Neural cell (in vitro differentiated cells): ENCODE measurements around the gene CPNE4.

ENCODE experiments used
- REST ChIP-seq: IDR thresholded peaks from 2 replicates; pipeline ENCODE4 v1.6.1; 2012; ENCODE audit warnings: borderline replicate concordance
- TAF1 ChIP-seq: IDR thresholded peaks from 2 replicates; pipeline ENCODE4 v1.6.1; 2012; ENCODE audit warnings: low read depth
- TF ChIP-seq, protein P1 (sequence below): fragments of 450-650 bp; IDR thresholded peaks from 2 replicates; pipeline ENCODE4 v1.5.1; 2014; ENCODE audit warnings: antibody characterized with exemption, mild to moderate bottlenecking, moderate library complexity; ENCODE audit not compliant: poor library complexity, severe bottlenecking

DNA sequence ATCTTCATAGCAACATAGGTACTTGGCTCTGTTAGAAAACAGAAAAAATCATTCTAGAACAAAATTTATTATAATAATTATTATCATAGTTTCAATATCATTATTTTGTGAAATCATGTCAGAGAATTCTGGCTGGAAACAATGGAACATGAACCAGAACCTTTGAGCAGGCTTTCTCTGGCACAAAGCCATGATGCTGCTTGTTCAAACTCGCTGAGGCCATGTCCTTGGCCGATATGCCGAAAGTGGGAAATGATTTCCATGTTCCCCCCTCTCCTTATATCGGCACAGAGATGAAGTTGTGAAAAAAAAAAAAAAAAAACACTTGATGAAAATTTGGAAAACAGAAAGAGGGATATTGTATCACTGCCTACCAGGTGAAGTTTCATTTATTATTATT, 483.1 kb downstream of the CPNE4 start:
- TF ChIP-seq, protein P1, sequence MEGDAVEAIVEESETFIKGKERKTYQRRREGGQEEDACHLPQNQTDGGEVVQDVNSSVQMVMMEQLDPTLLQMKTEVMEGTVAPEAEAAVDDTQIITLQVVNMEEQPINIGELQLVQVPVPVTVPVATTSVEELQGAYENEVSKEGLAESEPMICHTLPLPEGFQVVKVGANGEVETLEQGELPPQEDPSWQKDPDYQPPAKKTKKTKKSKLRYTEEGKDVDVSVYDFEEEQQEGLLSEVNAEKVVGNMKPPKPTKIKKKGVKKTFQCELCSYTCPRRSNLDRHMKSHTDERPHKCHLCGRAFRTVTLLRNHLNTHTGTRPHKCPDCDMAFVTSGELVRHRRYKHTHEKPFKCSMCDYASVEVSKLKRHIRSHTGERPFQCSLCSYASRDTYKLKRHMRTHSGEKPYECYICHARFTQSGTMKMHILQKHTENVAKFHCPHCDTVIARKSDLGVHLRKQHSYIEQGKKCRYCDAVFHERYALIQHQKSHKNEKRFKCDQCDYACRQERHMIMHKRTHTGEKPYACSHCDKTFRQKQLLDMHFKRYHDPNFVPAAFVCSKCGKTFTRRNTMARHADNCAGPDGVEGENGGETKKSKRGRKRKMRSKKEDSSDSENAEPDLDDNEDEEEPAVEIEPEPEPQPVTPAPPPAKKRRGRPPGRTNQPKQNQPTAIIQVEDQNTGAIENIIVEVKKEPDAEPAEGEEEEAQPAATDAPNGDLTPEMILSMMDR, result no peak
- TF ChIP-seq TAF1, result no peak
- TF ChIP-seq REST, result no peak
